ENCODE measurements around the gene MCC.

Gene MCC

GRCh38 chr5:113295111-113295539, 193.1 kb downstream of the MCC start:
- TF ChIP-seq ZBTB7A (IDR thresholded peaks at IDR 0.05; ENCODE audit: low read depth) (no peak), CREB1 (IDR thresholded peaks at IDR 0.05; ENCODE audit: low read depth) (no peak), CEBPB (IDR thresholded peaks at IDR 0.05) (no peak), EGR1 (IDR thresholded peaks at IDR 0.05) (no peak), NFIC (IDR thresholded peaks at IDR 0.05) (no peak), TEAD4 (IDR thresholded peaks at IDR 0.05) (no peak), EP300 (IDR thresholded peaks at IDR 0.05; ENCODE audit: borderline replicate concordance) (no peak), RAD21 (IDR thresholded peaks at IDR 0.05; ENCODE audit: low read depth) (no peak), YY1 (IDR thresholded peaks at IDR 0.05; ENCODE audit: low read depth) (no peak), FOXM1 (IDR thresholded peaks at IDR 0.05; ENCODE audit: borderline replicate concordance, low read depth) (no peak), TCF12 (IDR thresholded peaks at IDR 0.05; ENCODE audit: low read depth) (no peak), USF1 (IDR thresholded peaks at IDR 0.05) (no peak), TAF1 (IDR thresholded peaks at IDR 0.05; ENCODE audit: low read depth) (no peak)
- TF ChIP-seq, protein P1, sequence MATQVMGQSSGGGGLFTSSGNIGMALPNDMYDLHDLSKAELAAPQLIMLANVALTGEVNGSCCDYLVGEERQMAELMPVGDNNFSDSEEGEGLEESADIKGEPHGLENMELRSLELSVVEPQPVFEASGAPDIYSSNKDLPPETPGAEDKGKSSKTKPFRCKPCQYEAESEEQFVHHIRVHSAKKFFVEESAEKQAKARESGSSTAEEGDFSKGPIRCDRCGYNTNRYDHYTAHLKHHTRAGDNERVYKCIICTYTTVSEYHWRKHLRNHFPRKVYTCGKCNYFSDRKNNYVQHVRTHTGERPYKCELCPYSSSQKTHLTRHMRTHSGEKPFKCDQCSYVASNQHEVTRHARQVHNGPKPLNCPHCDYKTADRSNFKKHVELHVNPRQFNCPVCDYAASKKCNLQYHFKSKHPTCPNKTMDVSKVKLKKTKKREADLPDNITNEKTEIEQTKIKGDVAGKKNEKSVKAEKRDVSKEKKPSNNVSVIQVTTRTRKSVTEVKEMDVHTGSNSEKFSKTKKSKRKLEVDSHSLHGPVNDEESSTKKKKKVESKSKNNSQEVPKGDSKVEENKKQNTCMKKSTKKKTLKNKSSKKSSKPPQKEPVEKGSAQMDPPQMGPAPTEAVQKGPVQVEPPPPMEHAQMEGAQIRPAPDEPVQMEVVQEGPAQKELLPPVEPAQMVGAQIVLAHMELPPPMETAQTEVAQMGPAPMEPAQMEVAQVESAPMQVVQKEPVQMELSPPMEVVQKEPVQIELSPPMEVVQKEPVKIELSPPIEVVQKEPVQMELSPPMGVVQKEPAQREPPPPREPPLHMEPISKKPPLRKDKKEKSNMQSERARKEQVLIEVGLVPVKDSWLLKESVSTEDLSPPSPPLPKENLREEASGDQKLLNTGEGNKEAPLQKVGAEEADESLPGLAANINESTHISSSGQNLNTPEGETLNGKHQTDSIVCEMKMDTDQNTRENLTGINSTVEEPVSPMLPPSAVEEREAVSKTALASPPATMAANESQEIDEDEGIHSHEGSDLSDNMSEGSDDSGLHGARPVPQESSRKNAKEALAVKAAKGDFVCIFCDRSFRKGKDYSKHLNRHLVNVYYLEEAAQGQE (IDR thresholded peaks at IDR 0.05; ENCODE audit: low read depth): no peak
- TF ChIP-seq, protein P2, sequence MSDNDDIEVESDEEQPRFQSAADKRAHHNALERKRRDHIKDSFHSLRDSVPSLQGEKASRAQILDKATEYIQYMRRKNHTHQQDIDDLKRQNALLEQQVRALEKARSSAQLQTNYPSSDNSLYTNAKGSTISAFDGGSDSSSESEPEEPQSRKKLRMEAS (IDR thresholded peaks at IDR 0.05): no peak

- TF ChIP-seq ZBTB7A (IDR thresholded peaks at IDR 0.05; ENCODE audit: low read depth) (no peak), EGR1 (IDR thresholded peaks at IDR 0.05) (no peak), CEBPB (IDR thresholded peaks at IDR 0.05) (no peak), FOXM1 (IDR thresholded peaks at IDR 0.05; ENCODE audit: borderline replicate concordance, low read depth) (no peak)
- TF ChIP-seq, protein P1 (IDR thresholded peaks at IDR 0.05; ENCODE audit: low read depth): no peak
These were observed 193.7 kb downstream of the MCC start for GRCh38 chr5:113294311-113295110.

- no peak for TF ChIP-seq TCF12 (IDR thresholded peaks at IDR 0.05; ENCODE audit: low read depth)
These were observed 194.3 kb downstream of the MCC start for GRCh38 chr5:113293975-113294310.

GRCh38 chr5:113293068-113293974, 194.9 kb downstream of the MCC start:
- TF ChIP-seq TAF1 (IDR thresholded peaks at IDR 0.05; ENCODE audit: low read depth): no peak

- TF ChIP-seq, protein P1 (IDR thresholded peaks at IDR 0.05; ENCODE audit: low read depth): no peak
- TF ChIP-seq CREB1 (IDR thresholded peaks at IDR 0.05; ENCODE audit: low read depth) (no peak), RAD21 (IDR thresholded peaks at IDR 0.05; ENCODE audit: low read depth) (no peak), EP300 (IDR thresholded peaks at IDR 0.05; ENCODE audit: borderline replicate concordance) (no peak), CEBPB (IDR thresholded peaks at IDR 0.05) (no peak), FOXM1 (IDR thresholded peaks at IDR 0.05; ENCODE audit: borderline replicate concordance, low read depth) (no peak), EGR1 (IDR thresholded peaks at IDR 0.05) (no peak), USF1 (IDR thresholded peaks at IDR 0.05) (no peak), TAF1 (IDR thresholded peaks at IDR 0.05; ENCODE audit: low read depth) (no peak), YY1 (IDR thresholded peaks at IDR 0.05; ENCODE audit: low read depth) (no peak), NFIC (IDR thresholded peaks at IDR 0.05) (no peak), TCF12 (IDR thresholded peaks at IDR 0.05; ENCODE audit: low read depth) (no peak)
- TF ChIP-seq, protein P2 (IDR thresholded peaks at IDR 0.05): no peak
These were observed 195.8 kb downstream of the MCC start for GRCh38 chr5:113292462-113292861.

Data from Ishikawa (cell line).